ENCODE results near the gene SPEM3.

SPEM3 gene

DNA sequence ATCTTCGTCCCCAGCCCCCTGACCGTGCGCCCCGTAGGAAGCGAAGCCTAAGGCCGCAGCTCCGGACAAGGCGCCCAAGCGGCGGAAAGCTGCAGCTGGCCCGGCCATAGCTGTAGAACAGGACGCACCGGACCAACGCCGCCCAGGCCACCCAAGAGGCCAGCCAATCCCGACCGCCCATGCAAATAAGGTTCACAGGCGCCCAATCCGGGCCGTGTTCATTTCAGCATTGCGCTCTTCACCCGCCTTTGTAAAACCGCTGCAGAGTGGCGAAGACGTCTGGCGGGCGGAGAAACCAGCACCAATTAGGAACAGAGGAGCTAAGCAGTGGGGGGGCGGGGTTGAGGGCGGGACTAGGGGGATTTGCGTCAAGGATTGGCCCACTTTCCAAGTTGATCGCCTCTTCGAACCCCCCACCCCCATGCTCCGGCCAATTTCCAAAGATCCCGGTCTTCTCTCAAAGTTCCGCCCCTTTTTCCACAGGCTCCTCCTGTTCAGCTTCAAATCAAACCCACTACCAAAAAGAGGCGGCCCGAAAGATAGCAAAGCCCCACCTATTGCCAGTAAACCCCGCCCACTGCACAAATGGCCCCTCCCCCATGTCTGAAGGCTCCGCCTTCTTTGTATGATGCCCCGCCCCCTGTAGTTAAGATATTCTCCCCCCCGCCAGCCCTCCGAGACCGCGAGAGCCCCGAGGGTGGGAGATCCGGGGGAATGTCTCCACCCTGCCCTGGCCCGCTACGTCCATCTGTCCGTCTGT, 24.5 kb upstream of the SPEM3 start, which contains the start of gene TMEM256:
TSS of gene TMEM256 (minus strand) at position 121 of the 760 bp plus-strand sequence. CDS start at position 108, 13 bp downstream.
- peak; percentile 100 for DNase-seq

DNA sequence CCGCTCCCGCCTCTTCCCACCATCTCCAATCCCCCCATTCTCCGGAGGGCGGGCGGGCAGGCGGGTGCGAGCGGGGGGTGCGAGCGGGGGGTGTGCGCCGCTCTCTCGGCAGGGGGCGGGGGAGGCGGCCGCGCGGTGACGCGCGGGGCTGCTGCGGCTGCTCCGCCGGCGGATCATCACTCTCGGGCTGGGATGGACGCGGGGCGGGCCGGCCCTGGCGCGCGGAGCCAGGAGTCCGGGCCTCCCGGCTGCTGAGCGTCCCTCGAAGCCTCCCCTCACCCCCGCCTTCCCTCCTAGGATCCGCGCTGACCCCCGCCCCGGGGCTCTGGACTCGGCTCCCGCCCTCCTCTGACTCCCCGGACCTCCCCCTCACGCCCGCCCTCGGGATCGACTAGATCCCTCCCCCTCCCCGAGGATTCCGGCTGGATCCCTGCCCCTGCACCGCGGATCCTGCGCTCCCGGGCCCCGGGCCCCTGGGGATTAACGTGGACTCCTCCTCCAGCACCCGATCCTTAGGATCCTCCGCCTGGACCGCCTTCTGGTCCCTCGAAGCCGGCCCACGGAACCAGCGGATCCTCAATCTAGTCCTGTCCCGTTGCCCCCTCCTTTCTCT, 23.8 kb upstream of the SPEM3 start:
- no peak for DNase-seq

DNA sequence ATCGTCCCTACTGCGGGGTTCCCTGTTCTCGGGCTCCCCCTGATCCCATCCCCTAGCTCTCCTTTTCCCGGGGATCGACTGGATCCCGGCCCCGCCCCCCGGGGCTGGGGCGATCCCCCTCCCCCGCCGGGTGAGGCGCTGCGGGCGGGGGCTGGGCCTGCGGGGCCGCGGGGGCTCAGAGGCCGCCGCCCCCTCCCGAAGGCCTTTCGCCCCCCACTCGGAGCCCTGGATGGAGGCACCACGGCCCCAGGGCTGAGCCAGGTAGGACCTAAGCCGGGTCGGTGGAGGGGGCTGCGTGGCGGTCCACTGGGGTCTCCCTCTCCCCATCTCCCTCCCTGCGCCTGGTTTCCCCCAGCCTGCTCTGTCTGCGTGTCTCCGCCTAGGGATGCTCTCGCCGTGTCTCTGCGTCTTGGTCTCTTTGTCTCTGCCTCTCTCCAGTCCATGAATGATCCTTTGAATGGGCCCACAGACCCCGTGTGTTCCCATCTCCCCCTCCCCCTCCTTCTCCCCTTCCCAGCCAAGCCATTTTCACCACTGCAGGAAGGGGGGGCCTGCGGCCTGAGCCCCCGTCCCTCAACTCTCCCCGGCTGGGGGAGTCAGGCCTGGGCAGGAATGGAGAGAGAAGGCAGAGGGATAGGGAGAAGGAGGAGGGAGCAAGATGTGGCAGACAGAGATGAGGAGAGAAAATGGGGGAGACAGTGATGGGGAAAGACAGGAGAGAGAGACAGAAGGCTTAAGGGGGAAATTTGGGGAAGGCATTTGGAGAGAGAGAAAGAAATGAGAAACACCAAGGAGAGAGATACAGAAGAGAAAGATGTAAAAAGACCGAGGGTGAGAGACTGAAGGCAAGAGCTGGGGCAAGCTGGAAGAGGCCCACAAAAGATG, 23.1 kb upstream of the SPEM3 start:
- DNase-seq, result no peak

DNA sequence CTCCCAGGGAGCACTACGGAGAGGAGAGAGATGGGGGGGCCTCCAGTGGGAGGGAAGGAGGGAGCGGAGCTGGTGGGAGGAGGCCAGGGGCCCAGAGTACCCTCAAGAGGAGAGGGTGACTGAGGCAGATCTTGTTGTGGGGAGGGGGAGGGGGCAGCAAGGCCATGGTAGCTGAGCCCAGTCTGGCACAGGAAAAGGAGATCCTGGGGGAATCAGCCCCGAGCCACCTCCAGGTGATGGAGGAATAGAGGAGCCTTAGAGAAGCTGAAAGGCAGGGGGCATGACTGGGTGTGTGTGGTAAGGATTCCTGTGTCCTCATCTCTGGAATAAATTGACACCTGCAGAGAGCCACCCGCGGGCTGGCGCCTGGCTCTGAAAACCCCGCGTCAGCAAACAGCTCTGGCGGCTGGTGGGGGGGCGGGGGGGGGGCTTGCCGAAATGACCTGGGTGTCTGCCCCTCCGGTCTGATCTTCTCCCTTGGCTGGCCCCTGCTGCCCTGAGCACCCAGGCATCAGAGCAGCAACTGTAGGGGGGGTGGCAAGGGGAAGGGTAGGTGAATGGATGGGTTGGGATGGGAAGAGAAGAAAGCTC, 22.3 kb upstream of the SPEM3 start:
- no peak for DNase-seq

DNA sequence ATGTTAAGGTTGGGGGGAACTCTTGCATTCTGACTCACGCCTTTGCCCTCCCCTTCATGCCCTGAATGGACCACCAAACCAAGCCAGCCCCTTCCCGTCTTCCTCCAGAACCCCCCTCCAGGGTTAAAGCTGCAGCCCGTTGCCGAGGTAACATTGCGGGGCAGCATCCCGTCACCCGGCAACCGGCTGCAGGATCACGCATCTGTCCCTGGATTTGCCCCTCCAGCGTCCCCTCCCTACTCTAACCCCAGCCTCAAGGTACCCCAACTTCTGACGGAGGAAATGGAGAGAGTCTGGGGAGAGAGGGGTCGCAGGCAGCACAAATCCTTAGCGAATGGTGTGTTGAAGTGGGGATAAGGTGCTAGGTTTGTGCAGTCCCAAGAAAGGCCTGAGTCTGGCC, 21.6 kb upstream of the SPEM3 start:
- no peak for DNase-seq

DNA sequence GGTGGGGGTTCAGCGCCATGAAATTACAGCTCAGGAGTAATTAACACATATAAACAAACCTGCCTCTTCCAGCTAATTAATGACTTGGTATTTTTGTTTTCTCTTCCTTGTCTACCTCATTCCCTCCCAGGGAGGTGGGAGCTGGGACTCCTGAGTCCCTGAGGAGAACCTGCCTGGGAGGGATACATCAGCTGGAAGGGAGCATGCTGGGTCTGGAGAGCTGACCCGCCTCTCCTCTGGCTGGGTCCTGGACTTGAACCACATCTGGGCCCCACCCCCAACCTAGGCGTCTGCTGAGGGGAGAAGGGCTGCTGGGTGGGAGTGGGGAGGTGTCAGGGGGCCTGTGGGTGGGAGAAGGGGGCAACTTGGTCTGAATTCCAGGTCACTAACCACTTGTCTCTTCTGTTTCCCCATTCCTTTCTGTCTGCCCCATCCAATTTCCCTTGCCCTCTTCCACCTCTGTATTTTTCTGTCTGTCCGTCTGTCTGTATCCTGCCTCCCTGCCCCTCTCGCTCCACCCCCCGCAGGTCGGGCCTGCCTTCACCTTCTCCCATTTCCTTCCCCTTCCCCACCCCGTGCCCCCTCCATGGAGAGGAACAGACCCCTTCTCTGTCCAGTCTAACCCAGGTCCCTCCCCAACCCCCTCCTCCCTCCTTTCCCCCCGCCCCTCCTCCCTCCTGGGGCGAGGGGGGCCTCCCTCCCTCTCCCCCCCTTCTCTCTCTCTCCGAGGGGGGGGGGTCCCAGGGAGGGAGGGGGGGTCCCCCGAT, 21.0 kb upstream of the SPEM3 start, which contains the start of gene NLGN2:
TSS of gene NLGN2 (plus strand) at position 361 of the 767 bp plus-strand sequence. CDS start 411 bp downstream, outside the sequence.
- DNase-seq, result no peak

DNA sequence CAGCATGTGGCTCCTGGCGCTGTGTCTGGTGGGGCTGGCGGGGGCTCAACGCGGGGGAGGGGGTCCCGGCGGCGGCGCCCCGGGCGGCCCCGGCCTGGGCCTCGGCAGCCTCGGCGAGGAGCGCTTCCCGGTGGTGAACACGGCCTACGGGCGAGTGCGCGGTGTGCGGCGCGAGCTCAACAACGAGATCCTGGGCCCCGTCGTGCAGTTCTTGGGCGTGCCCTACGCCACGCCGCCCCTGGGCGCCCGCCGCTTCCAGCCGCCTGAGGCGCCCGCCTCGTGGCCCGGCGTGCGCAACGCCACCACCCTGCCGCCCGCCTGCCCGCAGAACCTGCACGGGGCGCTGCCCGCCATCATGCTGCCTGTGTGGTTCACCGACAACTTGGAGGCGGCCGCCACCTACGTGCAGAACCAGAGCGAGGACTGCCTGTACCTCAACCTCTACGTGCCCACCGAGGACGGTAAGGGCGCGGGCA, 20.4 kb upstream of the SPEM3 start:
- no peak for DNase-seq

DNA sequence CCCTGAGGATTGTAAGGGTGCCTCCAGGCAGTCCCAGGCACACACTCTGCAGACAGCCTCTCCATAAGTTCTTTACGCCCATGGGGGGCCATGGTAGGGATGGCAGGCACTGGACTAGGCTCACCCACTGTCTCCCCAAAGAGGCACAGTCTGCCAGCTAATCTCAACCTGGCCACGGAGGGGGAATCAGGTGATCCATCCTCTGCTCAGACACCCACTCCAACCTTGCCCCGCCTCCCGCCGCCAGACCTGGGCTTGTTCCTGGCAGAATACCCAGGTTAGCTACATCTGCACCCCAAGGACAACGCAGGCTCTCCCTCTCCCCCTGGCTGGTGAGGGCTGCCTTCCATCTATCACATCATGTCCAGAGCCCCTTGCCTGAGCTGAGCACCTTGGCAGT, 19.8 kb upstream of the SPEM3 start:
- DNase-seq, result no peak

DNA sequence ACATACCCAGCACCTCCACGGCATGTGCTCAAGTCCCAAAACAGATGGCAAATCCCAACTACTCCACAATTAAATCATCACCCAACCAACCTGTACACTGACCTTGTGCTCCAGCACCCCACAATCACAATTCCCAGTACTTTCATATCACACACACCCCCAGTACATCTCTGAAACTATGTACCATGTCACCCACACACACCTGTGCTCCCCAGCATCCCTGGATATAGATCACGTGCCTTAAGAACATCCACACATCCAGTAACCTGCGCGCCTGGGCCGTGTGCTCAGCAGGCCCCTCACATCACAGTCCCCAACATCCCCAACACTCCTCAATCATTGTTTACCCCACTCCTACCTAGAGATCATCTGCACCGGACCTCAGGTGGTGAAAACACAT, 18.9 kb upstream of the SPEM3 start:
- DNase-seq, result no peak

DNA sequence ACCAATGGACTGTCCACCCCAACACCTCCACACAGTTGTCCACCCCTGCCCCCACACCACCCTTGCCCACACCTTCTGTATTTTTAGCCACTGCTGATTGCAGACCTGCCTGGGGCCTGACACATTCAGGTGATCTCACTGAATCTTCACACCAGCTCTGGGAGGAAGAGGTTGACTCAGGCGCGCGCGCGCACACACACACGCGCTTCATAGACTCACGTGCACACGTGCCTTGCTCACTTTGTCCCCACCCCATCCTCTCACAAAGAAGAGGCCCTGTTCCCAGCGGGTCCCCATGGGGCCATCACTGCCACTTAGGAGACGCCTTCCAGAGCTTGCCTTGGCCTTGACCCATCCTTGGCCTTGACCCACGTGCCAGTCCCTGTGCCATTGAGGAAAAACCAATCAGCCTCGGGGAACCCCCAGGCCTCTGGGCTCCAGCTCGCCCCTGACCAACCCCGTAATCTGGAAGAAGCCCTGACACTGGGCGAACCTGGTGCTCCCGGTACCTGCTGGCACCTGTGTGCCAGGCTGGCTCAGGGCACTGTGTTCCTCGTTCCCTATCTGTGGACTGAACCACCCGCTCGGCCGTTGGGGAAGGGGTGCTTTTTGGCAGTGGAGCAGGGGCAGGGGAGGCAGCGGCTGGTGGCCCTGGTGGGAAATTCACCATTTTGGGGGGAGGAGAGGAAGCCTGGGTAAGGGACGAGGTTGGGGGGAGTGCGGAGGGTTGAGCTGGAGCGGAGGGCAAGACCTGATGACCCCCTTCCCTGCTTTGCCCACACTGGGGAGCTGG, 17.8 kb upstream of the SPEM3 start:
- DNase-seq, result no peak

DNA sequence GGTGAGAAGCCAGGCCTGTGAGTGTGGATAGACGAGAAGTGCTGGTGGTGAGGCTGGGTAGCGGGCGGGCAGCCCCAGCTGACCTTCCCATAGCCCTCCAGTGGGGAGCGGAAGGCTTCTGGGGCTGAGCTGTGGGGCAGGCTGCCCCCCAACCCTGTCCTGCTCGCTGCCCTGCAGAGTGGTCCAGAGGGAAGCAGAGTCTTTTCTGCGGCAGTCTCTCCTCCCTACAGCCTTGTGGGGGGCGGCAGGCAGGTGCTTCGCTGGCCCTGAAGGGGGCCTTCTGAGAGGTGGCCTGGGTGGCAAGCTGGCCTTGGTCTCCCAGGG, 17.3 kb upstream of the SPEM3 start:
- no peak for DNase-seq

DNA sequence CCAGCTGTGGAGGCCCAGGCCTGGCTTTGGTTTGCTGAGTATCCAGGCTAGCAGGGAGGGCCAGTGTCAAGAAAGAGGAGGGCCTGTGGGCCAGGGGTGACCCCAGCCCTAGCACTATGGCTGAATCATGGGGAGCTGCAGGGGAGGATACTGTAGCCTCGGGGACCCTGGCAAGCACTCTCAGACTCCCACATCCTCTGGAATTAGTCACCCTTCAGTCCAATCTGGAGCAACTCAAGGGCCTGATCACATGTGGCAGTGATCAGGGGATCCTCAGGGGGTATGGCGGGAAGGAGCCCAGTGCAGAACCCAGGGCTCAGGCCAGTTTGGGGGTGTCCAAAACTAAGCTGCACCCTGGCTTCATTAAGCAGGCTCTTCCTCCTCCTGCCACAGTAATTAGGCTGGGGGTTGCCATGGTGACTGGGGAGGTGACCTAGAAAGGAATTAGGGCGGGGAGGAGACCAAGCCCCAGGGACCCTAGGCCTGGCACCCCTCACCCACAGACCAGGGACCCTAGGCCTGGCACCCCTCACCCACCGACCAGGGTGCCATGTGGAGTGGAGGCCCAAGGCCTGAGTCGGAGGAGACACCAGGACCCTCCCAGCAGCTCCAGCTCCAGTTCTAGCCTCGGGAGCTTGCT, 15.2 kb upstream of the SPEM3 start:
- DNase-seq, result no peak

DNA sequence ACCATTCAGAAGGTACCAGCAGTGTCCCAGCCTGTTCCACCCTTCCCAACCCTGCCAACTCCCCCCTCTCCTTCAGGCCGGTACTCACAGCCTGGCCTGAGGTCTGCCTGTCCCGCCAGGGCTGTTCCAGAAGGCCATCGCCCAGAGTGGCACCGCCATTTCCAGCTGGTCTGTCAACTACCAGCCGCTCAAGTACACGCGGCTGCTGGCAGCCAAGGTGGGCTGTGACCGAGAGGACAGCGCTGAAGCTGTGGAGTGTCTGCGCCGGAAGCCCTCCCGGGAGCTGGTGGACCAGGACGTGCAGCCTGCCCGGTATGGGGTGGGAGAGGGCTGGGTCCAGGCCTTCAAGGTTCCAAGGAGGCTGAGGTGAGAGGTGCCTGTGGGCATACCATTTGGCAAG, 13.8 kb upstream of the SPEM3 start:
- no peak for DNase-seq

DNA sequence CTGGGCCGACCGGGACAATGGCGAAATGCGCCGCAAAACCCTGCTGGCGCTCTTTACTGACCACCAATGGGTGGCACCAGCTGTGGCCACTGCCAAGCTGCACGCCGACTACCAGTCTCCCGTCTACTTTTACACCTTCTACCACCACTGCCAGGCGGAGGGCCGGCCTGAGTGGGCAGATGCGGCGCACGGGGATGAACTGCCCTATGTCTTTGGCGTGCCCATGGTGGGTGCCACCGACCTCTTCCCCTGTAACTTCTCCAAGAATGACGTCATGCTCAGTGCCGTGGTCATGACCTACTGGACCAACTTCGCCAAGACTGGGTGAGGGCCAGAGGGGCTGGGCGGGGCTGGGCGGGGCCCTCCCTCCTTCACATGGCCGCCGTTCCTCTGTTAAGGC, 12.9 kb upstream of the SPEM3 start:
- DNase-seq, result no peak

DNA sequence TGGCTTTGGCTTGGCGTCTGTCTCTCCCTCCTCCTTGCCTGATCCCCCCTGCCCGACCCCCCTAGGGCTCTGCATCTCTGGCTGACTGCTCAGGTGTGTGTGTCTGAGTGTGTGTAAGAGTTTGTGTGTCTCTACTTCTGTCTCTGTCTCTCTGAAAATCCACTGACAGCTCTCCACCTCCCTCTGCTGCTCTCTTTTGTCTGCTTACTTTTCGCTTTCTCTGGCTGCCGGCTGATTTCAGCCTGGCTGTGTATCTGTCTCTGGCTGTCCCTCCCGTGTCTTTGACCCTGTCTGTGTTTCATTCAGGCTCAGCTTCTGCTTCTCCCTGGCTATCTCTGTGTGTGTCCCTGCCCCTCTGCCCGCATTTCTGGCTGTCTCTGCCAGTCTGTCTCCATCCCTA, 12.3 kb upstream of the SPEM3 start:
- no peak for DNase-seq

DNA sequence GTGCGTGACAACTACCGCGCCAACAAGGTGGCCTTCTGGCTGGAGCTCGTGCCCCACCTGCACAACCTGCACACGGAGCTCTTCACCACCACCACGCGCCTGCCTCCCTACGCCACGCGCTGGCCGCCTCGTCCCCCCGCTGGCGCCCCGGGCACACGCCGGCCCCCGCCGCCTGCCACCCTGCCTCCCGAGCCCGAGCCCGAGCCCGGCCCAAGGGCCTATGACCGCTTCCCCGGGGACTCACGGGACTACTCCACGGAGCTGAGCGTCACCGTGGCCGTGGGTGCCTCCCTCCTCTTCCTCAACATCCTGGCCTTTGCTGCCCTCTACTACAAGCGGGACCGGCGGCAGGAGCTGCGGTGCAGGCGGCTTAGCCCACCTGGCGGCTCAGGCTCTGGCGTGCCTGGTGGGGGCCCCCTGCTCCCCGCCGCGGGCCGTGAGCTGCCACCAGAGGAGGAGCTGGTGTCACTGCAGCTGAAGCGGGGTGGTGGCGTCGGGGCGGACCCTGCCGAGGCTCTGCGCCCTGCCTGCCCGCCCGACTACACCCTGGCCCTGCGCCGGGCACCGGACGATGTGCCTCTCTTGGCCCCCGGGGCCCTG, 11.5 kb upstream of the SPEM3 start:
- no peak for DNase-seq

DNA sequence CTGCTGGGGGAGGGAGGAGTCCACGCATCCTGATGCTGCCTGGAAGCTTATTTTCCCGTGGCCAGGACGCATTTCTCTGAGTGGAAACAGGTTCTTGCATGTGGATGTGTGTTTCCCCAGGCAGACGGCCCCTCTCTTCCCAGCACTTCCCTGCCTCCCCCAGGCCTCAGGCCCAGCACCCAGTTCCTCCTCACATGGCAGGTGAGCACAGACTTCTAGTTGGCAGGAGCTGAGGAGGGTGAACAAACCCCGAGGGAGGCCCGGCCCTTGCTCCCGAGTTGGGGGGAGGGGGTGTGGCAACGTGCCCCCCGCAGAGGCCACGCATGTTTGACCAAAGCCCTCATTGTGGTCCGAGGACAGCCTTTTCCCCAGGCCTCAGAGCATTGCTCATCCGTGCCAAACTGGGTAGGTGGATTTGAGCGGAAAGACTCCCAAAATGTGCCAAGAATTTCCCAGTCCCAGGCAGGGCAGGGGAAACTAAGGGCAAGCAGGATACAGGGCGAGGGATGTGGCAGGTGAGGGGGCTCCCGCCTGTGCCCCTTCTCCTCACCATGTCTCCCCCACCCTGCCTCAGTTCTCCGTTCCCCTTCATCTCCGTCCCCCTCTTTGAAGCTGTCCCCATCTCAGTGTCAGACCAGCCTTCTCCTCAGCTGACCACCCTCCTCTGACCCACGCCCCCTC, 10.0 kb upstream of the SPEM3 start:
- no peak for DNase-seq

DNA sequence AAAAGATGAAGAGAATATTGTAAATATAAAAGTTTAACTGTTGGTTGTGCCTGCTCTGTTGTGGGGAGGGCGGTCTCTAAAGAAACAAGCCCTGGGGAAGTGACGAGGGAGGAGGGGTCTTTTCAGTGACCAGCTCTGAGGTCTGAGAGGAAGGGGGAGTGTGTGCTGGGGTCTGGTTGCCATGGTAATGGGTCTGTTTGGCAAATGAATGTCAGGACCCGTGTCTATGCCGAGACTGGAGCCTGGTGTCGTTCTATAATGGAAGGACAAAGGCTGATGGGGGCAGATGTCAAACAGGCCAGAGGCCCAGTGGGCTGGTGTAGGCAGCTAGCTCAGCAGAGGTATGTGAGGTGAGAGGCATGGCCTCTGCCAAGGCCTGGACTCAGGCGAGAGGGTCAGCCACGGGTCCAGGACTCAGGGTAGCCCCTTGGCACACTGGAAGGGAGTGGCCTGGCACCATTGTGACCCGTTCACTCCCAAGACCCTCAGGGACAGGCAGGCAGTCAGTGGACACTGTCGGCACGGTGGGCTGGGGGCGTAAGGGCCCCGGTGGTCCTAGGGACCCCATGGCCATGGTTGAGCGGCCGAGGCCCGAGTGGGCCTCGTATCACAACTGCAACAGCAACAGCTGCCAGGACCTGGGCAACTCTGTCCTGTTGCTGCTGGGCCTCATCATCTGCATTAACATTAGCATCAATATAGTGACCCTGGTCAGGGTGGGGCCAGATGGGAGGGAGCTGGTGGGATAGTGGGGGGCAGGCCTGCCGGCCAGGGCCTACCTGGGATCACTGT, 8.6 kb upstream of the SPEM3 start, which contains the start of gene SPEM1:
TSS of gene SPEM1 (plus strand) at position 506 of the 792 bp plus-strand sequence. CDS start at position 567, 61 bp downstream.
- DNase-seq, result no peak

DNA sequence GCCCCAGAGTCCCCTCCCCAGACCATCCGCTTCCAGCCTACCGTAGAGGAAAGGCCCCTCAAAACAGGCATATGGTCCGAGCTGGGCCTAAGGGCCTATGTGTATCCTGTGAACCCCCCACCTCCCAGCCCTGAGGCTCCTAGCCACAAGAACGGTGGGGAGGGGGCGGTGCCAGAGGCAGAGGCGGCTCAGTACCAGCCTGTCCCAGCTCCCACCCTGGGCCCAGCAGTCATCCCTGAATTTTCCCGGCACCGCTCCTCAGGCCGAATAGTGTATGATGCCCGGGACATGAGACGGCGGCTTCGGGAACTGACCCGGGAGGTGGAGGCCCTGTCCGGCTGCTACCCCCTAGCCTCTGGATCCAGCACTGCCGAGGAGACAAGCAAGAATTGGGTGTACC, 7.5 kb upstream of the SPEM3 start:
- no peak for DNase-seq
